ENCODE measurements around the gene FLT1.

GRCh38 chr13:28321756-28322155 lies 173.2 kb downstream of the FLT1 start:
- no peak for TF ChIP-seq CTCF (IDR thresholded peaks at IDR 0.05; ENCODE audit: borderline replicate concordance, extremely low read depth, low read length, poor library complexity, severe bottlenecking)
- no peak for TF ChIP-seq EZH2 (IDR thresholded peaks at IDR 0.05; ENCODE audit: borderline replicate concordance, low read depth, low read length, severe bottlenecking)

All from DND-41 (cell line).